Mucosa of descending colon (tissue), 3 donors: ENCODE results near the gene DOCK4. TPM values are rescaled to one million over a fixed set of nuclear protein-coding genes. Genes with fewer than 3 reads are reported as not detected.

Source experiments
- ATAC-seq: fragments of 200-7000 bp; cut with Tn5 transposase; one replicate; pipeline ENCODE4 v1.9.1; 2020; ENCODE audit warnings: mild to moderate bottlenecking, moderate library complexity
- DNase-seq, 3 donors: peaks; one replicate each; pipeline ENCODE4 v3.0.0-alpha.2; 2020
- H3K36me3 ChIP-seq: fragments of 200-600 bp; one replicate; pipeline ENCODE4 v1.8.0; 2021; ENCODE audit warnings: low read depth, mild to moderate bottlenecking
- H3K4me1 ChIP-seq: fragments of 200-600 bp; one replicate; pipeline ENCODE4 v1.8.0; 2021; ENCODE audit warnings: low read depth, mild to moderate bottlenecking
- H3K4me3 ChIP-seq: fragments of 200-600 bp; one replicate; pipeline ENCODE4 v1.8.0; 2021; ENCODE audit warnings: mild to moderate bottlenecking
- H3K9me3 ChIP-seq: fragments of 200-600 bp; one replicate; pipeline ENCODE4 v1.8.0; 2021; ENCODE audit warnings: mild to moderate bottlenecking
- CTCF ChIP-seq: fragments of 200-600 bp; IDR thresholded peaks from one replicate; pipeline ENCODE4 v1.8.0; 2022; ENCODE audit warnings: antibody characterized with exemption, mild to moderate bottlenecking
- intact Hi-C, 2 donors: fragments of 100-400 bp; cut with DNase I in 1 of 2; cut with micrococcal nuclease in 1 of 2; formaldehyde crosslinking; loops; one replicate each; pipeline versions ENCODE4 v1.11.0 to v1.11.1; 2022; cut with DNase I, micrococcal nuclease
- total RNA-seq, 3 donors: library from RNA; stranded (reverse); fragmentation: NEBNext Ultra II Directional in 2 of 3; extraction: Animal tissue kit (Norgen Biotek cat#: 25700) in 2 of 3; gene quantifications; one replicate each; pipeline versions ENCODE4 v1.2.1 to v1.2.4, GENCODE V29; 2021 to 2023
- donor health status: DM: no; HTN: no; CAD: no; lungs with moderate emphysema.
- donor health status: DM: no; HTN: no; CAD: no.
- donor health status: DM: no; HTN: yes; CAD: no.

Gene DOCK4
- total RNA-seq, 3 donors from 2014 or later: 9.2 to 18.4 (median 12.7) TPM

GRCh38 chr7:112116894-112117293 is 89.3 kb downstream of the DOCK4 start:
- H3K4me3 ChIP-seq: no peak overlapping the region
- H3K36me3 ChIP-seq: no peaks in the 10 kb centered on the region
- ATAC-seq (peak; percentile 96), DNase-seq (peak in 1 of 3 donors; percentile 23)
- no peaks in the 10 kb centered on the region for H3K4me1 ChIP-seq
- no peak for TF ChIP-seq CTCF
- H3K9me3 ChIP-seq: no peaks in the 10 kb centered on the region
- intact Hi-C loops: no loop called here

- DNase-seq (no peak), ATAC-seq (no peak)
- Histone ChIP-seq H3K36me3 (no peaks in the 10 kb centered on the region), H3K4me3 (no peak overlapping the region), H3K4me1 (no peaks in the 10 kb centered on the region), H3K9me3 (no peaks in the 10 kb centered on the region)
- TF ChIP-seq CTCF: no peak
- intact Hi-C loops: no loop called here
Observed at GRCh38 chr7:112116358-112116757, 89.8 kb downstream of the DOCK4 start.

- H3K4me3 ChIP-seq: no peak overlapping the region
- TF ChIP-seq CTCF: no peak
- intact Hi-C loops: no loop called here
- DNase-seq (no peak), ATAC-seq (no peak)
- no peaks in the 10 kb centered on the region for H3K4me1 ChIP-seq
- no peaks in the 10 kb centered on the region for H3K36me3 ChIP-seq
- H3K9me3 ChIP-seq: no peaks in the 10 kb centered on the region
Observed at GRCh38 chr7:112115880-112116279, 90.3 kb downstream of the DOCK4 start.

- Histone ChIP-seq H3K4me3 (no peak overlapping the region), H3K9me3 (no peaks in the 10 kb centered on the region), H3K4me1 (no peaks in the 10 kb centered on the region), H3K36me3 (no peaks in the 10 kb centered on the region)
- ATAC-seq: no peak
- DNase-seq: no peak
- intact Hi-C loops: no loop called here
- TF ChIP-seq CTCF: no peak
Observed at GRCh38 chr7:112113913-112114575, 92.2 kb downstream of the DOCK4 start.

- Histone ChIP-seq H3K4me1 (no peaks in the 10 kb centered on the region), H3K36me3 (no peaks in the 10 kb centered on the region), H3K4me3 (no peak overlapping the region), H3K9me3 (no peaks in the 10 kb centered on the region)
- intact Hi-C loops: no loop called here
- ATAC-seq (peak; percentile 23), DNase-seq (no peak)
- no peak for TF ChIP-seq CTCF
Observed at GRCh38 chr7:112112822-112113255, 93.4 kb downstream of the DOCK4 start.

- TF ChIP-seq CTCF: no peak
- intact Hi-C loops: no loop called here
- Histone ChIP-seq H3K4me1 (no peaks in the 10 kb centered on the region), H3K4me3 (no peak overlapping the region), H3K36me3 (no peaks in the 10 kb centered on the region), H3K9me3 (no peaks in the 10 kb centered on the region)
- DNase-seq (no peak), ATAC-seq (no peak)
Observed at GRCh38 chr7:112110651-112111050, 95.5 kb downstream of the DOCK4 start.
